NB4 (cell line): ENCODE results near the gene ARX.

ENCODE experiments used
- DNase-seq: peaks from one replicate; pipeline ENCODE4 v3.0.0; 2010; ENCODE audit warnings: low read depth
- H3K4me3 ChIP-seq: one replicate; pipeline ENCODE4 v1.5.1; 2011; ENCODE audit warnings: mild to moderate bottlenecking, low read depth, low read length, moderate library complexity
- MAX ChIP-seq: IDR thresholded peaks from 2 replicates; pipeline ENCODE4 v1.6.1; 2011; ENCODE audit warnings: low read depth, low read length
- MYC ChIP-seq: IDR thresholded peaks from 2 replicates; pipeline ENCODE4 v1.6.1; 2011; ENCODE audit warnings: low read depth, low read length
- POLR2A ChIP-seq: IDR thresholded peaks from 2 replicates; pipeline ENCODE4 v1.6.1; 2011; ENCODE audit warnings: mild to moderate bottlenecking; ENCODE audit not compliant: insufficient read length; ENCODE audit errors: extremely low read depth
- TF ChIP-seq, protein P1 (sequence below): IDR thresholded peaks from one replicate; pipeline ENCODE4 v1.5.1; 2012; ENCODE audit warnings: low read depth, low read length

Gene ARX

DNA sequence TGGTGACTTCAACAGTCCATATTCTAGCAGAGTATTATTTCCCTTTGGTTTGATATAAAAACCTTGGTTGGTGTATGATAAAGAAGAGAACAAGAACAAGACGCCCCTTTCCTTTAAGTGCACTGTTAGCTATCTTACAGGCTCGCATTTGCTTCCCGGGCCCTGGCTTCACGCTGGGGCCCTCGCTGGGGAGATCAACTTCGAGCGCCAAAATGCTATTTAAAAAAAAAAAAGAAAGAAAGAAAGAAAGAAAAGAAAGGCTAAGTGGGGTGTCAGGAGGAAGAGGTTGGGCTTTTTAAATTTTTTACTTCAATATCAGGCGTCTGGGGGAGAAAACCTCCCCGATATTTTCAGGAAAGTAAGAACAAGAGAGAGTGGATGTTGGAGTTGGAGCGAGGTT, 11.7 kb downstream of the ARX start:
- H3K4me3 ChIP-seq = no peak overlapping the region
- TF ChIP-seq MAX (no peak), MYC (no peak), POLR2A (no peak)
- TF ChIP-seq, protein P1, sequence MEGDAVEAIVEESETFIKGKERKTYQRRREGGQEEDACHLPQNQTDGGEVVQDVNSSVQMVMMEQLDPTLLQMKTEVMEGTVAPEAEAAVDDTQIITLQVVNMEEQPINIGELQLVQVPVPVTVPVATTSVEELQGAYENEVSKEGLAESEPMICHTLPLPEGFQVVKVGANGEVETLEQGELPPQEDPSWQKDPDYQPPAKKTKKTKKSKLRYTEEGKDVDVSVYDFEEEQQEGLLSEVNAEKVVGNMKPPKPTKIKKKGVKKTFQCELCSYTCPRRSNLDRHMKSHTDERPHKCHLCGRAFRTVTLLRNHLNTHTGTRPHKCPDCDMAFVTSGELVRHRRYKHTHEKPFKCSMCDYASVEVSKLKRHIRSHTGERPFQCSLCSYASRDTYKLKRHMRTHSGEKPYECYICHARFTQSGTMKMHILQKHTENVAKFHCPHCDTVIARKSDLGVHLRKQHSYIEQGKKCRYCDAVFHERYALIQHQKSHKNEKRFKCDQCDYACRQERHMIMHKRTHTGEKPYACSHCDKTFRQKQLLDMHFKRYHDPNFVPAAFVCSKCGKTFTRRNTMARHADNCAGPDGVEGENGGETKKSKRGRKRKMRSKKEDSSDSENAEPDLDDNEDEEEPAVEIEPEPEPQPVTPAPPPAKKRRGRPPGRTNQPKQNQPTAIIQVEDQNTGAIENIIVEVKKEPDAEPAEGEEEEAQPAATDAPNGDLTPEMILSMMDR = no peak
- no peak for DNase-seq

DNA sequence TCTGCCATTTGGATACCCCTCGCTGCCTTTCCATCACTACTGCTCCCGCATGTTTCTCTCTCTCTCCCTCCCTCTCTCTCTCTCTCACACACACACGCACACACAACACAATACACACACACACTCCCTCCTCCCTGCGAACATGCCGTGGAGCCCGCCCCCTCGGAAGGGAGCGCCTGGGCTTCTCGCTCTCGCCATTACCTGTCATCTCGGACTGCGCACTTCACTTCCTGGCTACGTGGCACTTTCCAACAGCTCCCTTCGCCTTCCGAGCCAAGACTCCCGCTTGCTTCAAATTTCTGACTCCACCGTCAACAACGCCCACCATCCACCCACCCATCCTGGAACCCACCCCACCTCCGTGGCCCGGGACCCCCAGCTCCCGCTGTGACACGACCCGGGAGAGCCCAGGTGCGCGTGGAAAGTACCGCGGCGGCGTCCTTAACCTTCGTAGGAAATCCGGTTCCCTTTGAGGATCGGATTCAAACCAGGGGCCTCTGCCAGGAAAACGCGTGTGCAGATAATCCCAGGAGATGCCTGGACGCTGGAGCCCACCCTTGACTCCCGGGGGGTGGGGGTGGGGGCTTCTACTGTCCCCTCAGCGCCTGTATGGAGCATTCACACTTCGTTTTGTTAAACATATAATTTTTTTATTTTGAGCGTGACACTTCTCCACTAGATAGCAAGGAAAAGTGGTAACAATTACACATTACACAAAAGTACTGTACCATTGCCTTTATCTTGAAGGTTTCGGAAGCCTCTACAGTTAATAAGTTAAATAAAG, 12.5 kb downstream of the ARX start:
- no peak overlapping the region for H3K4me3 ChIP-seq
- no peak for DNase-seq
- no peak for TF ChIP-seq MYC
- TF ChIP-seq MAX = no peak
- TF ChIP-seq, protein P1 = no peak
- no peak for TF ChIP-seq POLR2A

DNA sequence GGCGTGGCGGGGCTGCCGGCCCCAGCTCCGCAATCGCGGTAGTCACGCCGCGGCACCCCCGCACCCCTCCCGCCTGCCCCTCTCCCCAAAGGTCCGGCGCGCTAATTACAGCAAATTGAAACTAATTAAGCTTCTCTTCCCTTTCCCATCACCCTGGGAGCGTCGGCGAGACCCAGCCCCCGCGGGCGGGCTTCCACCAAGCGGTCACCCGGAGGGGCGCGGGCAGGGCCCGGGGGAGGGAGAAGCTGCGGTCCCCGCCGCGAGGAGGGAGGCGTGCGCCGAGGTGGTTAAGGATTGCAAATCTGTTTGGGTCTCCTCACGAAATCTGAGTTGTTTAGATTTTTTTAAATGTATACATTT, 13.1 kb downstream of the ARX start:
- H3K4me3 ChIP-seq = no peak overlapping the region
- no peak for TF ChIP-seq MYC
- no peak for TF ChIP-seq MAX
- no peak for TF ChIP-seq POLR2A
- TF ChIP-seq, protein P1 = no peak
- DNase-seq = no peak

DNA sequence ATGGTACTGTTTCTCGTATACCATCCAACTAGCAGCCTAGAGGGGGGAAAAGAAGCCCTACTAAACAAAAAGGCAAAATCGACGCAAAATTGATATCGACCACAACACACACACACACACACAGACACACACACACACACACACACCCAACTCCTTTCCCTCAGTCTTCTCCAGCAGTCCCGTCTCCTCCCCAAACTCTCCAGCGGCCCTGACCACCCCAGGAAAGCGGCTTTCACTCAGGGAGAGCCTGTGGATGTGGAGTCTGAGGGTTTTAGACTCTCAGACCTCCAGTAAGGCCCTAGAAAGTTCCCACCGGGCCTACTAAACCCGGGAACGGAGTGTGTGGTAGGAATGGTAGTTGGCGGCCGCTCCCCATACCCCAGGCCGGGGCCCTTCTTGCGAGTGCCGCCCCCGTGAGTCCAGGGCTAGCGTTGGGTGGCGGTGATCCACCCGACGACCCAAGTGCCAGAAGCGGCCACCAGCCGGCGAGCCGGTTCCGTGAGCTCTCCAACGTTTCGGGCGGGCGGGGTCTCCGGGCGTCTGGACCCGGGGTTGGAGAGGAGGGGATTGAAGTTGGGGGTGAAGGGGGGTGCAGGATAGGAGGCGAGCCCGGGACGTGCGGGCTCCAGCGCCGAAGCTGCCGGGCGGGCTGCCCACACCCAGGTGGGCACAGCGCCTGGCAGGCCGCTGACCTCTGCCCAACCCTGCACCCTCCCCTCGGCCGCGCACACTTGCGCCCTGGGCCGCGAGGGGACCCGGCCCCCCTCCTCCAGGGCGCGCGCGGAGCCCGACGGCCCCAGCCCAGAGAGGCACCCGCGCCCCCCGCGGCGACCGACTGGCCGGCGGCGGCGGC, 13.7 kb downstream of the ARX start:
- DNase-seq = no peak
- no peak overlapping the region for H3K4me3 ChIP-seq

GRCh38 chrX:24999511-24999910, 16.3 kb downstream of the ARX start:
- H3K4me3 ChIP-seq = no peak overlapping the region
- DNase-seq = no peak
- TF ChIP-seq MYC = no peak
- TF ChIP-seq MAX = no peak
- TF ChIP-seq, protein P1 = no peak
- no peak for TF ChIP-seq POLR2A

More for the DNA sequence above, 13.7 kb downstream of the ARX start:
- TF ChIP-seq, protein P1 = no peak
- TF ChIP-seq MYC = no peak
- TF ChIP-seq MAX = no peak
